ENCODE measurements around the gene MSANTD1.

DNA sequence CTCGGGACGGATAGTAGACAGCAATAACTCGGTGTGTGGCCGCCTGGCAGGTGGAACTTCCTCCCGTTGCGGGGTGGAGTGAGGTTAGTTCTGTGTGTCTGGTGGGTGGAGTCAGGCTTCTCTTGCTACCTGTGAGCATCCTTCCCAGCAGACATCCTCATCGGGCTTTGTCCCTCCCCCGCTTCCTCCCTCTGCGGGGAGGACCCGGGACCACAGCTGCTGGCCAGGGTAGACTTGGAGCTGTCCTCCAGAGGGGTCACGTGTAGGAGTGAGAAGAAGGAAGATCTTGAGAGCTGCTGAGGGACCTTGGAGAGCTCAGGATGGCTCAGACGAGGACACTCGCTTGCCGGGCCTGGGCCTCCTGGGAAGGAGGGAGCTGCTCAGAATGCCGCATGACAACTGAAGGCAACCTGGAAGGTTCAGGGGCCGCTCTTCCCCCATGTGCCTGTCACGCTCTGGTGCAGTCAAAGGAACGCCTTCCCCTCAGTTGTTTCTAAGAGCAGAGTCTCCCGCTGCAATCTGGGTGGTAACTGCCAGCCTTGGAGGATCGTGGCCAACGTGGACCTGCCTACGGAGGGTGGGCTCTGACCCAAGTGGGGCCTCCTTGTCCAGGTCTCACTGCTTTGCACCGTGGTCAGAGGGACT lies 5.7 kb upstream of the MSANTD1 start:
- TF ChIP-seq, protein P1, sequence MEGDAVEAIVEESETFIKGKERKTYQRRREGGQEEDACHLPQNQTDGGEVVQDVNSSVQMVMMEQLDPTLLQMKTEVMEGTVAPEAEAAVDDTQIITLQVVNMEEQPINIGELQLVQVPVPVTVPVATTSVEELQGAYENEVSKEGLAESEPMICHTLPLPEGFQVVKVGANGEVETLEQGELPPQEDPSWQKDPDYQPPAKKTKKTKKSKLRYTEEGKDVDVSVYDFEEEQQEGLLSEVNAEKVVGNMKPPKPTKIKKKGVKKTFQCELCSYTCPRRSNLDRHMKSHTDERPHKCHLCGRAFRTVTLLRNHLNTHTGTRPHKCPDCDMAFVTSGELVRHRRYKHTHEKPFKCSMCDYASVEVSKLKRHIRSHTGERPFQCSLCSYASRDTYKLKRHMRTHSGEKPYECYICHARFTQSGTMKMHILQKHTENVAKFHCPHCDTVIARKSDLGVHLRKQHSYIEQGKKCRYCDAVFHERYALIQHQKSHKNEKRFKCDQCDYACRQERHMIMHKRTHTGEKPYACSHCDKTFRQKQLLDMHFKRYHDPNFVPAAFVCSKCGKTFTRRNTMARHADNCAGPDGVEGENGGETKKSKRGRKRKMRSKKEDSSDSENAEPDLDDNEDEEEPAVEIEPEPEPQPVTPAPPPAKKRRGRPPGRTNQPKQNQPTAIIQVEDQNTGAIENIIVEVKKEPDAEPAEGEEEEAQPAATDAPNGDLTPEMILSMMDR (IDR thresholded peaks at IDR 0.05): no peak
- TF ChIP-seq POLR2A (IDR thresholded peaks at IDR 0.05): no peak
